Activated CD4-positive, alpha-beta T cell treated with anti-CD3 and anti-CD28 coated beads for 36 hours (primary cell): Measurements from ENCODE around the gene CCDC146. TPM values are rescaled to one million over a fixed set of nuclear protein-coding genes. Genes with fewer than 3 reads are reported as not detected.

Experiments
- ATAC-seq: fragments of 200-7000 bp; cut with Tn5 transposase; one replicate; pipeline ENCODE4 v1.10.0; 2021; ENCODE audit warnings: mild to moderate bottlenecking, moderate library complexity
- CTCF ChIA-PET: fragments of 350-600 bp; sonication (Branson Sonifier 250); formaldehyde crosslinking; loops from one replicate; lab custom pipeline; 2021; ENCODE audit warnings: antibody characterized with exemption; lab: Charles Lee
- POLR2A ChIA-PET: fragments of 350-600 bp; sonication (Branson Sonifier 250); formaldehyde crosslinking; loops from one replicate; lab custom pipeline; 2021; ENCODE audit warnings: antibody characterized with exemption, inconsistent platforms; lab: Charles Lee
- DNase-seq: peaks from one replicate; pipeline ENCODE4 v3.0.0-alpha.2; 2020
- H3K27ac Mint-ChIP-seq: one replicate; pipeline ENCODE4 v1.8.0; 2021; ENCODE audit warnings: mixed read lengths
- H3K27me3 Mint-ChIP-seq: one replicate; pipeline ENCODE4 v1.8.0; 2021; ENCODE audit warnings: mixed read lengths
- H3K36me3 Mint-ChIP-seq: one replicate; pipeline ENCODE4 v1.8.0; 2021; ENCODE audit warnings: low read depth, mixed read lengths
- H3K4me1 Mint-ChIP-seq: one replicate; pipeline ENCODE4 v1.8.0; 2021; ENCODE audit warnings: mixed read lengths
- H3K4me3 Mint-ChIP-seq: one replicate; pipeline ENCODE4 v1.8.0; 2021; ENCODE audit warnings: mild to moderate bottlenecking, moderate library complexity, mixed read lengths
- H3K9me3 Mint-ChIP-seq: one replicate; pipeline ENCODE4 v1.8.0; 2021; ENCODE audit warnings: low read depth, mixed read lengths
- intact Hi-C, 2 experiments: fragments of 100-400 bp; cut with DNase I in 1 of 2; cut with micrococcal nuclease in 1 of 2; formaldehyde crosslinking; loops; one replicate each; pipeline versions ENCODE4 v1.14.2 to v1.15.1; 2022 to 2024; cut with DNase I, micrococcal nuclease
- total RNA-seq, 2 experiments: library from RNA; stranded (reverse); gene quantifications; one replicate each; pipeline ENCODE4 v1.2.3, GENCODE V29; 2021

Gene CCDC146
- total RNA-seq, 2 experiments from 2014 or later: 1.2 to 1.7 TPM

GRCh38 chr7:77320714-77321113, 198.3 kb downstream of the CCDC146 start:
- ATAC-seq (no peak), DNase-seq (no peak)
- no peaks in the 10 kb centered on the region for H3K9me3 Mint-ChIP-seq
- H3K36me3 Mint-ChIP-seq: peaks cover 31% of the 10 kb centered on the region
- no peak overlapping the region for H3K4me3 Mint-ChIP-seq
- ChIA-PET CTCF (interaction anchor here (0.6 to 1.3 kb wide), 4 partner anchors 11 to 336 kb away, joined by 3 to 4 read pairs (median 4); no protein-coding TSS in a partner anchor), POLR2A (interaction anchor here (0.6 kb wide), 1 partner anchor 86 kb away, joined by 3 read pairs; no protein-coding TSS in a partner anchor)
- intact Hi-C loops: no loop called here
- H3K27me3 Mint-ChIP-seq: no peaks in the 10 kb centered on the region
- H3K4me1 Mint-ChIP-seq: peaks cover under 1% of the 10 kb centered on the region
- H3K27ac Mint-ChIP-seq: no peak overlapping the region

GRCh38 chr7:77321300-77321699, 198.9 kb downstream of the CCDC146 start:
- ChIA-PET CTCF (interaction anchor here (0.6 to 0.9 kb wide), 3 partner anchors 11 to 336 kb away, joined by 3 to 4 read pairs (median 4); no protein-coding TSS in a partner anchor), POLR2A (no interaction called here)
- H3K36me3 Mint-ChIP-seq: peaks cover 29% of the 10 kb centered on the region
- intact Hi-C loops: no loop called here
- ATAC-seq (no peak), DNase-seq (no peak)
- no peaks in the 10 kb centered on the region for H3K9me3 Mint-ChIP-seq
- H3K27ac Mint-ChIP-seq: no peak overlapping the region
- H3K27me3 Mint-ChIP-seq: no peaks in the 10 kb centered on the region
- peaks cover 6% of the 10 kb centered on the region for H3K4me1 Mint-ChIP-seq
- no peak overlapping the region for H3K4me3 Mint-ChIP-seq

DNA sequence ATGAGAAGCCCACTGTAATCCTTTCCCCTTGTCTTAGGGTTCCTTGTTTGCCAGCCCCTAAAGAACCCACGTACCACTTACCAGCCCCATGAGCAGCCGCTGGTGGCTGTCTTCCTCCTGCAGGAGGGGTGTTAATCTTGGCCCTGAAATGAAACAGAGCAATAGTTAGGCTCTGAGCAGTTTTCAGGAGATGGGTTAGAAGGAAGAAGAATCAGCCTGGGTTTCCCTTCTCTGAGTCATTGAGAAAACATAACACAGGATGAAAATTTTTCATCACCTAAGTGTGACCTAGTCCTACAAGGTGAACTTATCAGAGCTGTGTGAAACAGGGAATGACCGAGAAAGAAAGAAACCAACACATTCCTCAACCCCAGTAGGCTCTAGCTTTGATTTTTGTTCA, 203.7 kb downstream of the CCDC146 start:
- peaks cover 48% of the 10 kb centered on the region for H3K4me1 Mint-ChIP-seq
- H3K27me3 Mint-ChIP-seq: no peaks in the 10 kb centered on the region
- ChIA-PET POLR2A (no interaction called here), CTCF (no interaction called here)
- no peak overlapping the region for H3K27ac Mint-ChIP-seq
- DNase-seq: no peak
- no peaks in the 10 kb centered on the region for H3K9me3 Mint-ChIP-seq
- intact Hi-C loops: no loop called here
- no peak overlapping the region for H3K4me3 Mint-ChIP-seq
- no peaks in the 10 kb centered on the region for H3K36me3 Mint-ChIP-seq
- peak; percentile 28 for ATAC-seq

- no peak for ATAC-seq
- Mint-ChIP-seq H3K36me3 (no peaks in the 10 kb centered on the region), H3K4me3 (no peak overlapping the region), H3K4me1 (peaks cover 58% of the 10 kb centered on the region), H3K27ac (no peak overlapping the region), H3K9me3 (no peaks in the 10 kb centered on the region), H3K27me3 (no peaks in the 10 kb centered on the region)
- DNase-seq: no peak
- POLR2A ChIA-PET: interaction anchor here (1.2 kb wide), 1 partner anchor 61 kb away, joined by 3 read pairs; no protein-coding TSS in a partner anchor
- intact Hi-C loops: no loop called here
- CTCF ChIA-PET: interaction anchor here (1.0 to 1.9 kb wide), 2 partner anchors 80 to 84 kb away, joined by 3 to 7 read pairs; no protein-coding TSS in a partner anchor
These were observed 204.9 kb downstream of the CCDC146 start for GRCh38 chr7:77327067-77327931.

GRCh38 chr7:77327932-77328628, 205.7 kb downstream of the CCDC146 start:
- no peaks in the 10 kb centered on the region for H3K9me3 Mint-ChIP-seq
- H3K27ac Mint-ChIP-seq: peak overlapping the region; percentile 64
- H3K27me3 Mint-ChIP-seq: no peaks in the 10 kb centered on the region
- peaks cover 58% of the 10 kb centered on the region for H3K4me1 Mint-ChIP-seq
- ChIA-PET POLR2A (interaction anchor here (0.6 to 1.2 kb wide), 2 partner anchors 62 to 125 kb away, joined by 3 read pairs; no protein-coding TSS in a partner anchor), CTCF (interaction anchor here (0.9 to 1.9 kb wide), 5 partner anchors 10 to 89 kb away, joined by 3 to 7 read pairs (median 3); no protein-coding TSS in a partner anchor)
- DNase-seq: peak; percentile 40
- H3K4me3 Mint-ChIP-seq: no peak overlapping the region
- intact Hi-C loops: loop anchor here in 1 of 2 experiments (2.0 kb wide), 3 partner anchors 65 to 209 kb away; partner anchors contain the start of genes CCDC146 and PTPN12
- peak; percentile 23 for ATAC-seq
- H3K36me3 Mint-ChIP-seq: no peaks in the 10 kb centered on the region

- intact Hi-C loops: loop anchor here in 1 of 2 experiments (2.0 kb wide), 3 partner anchors 64 to 208 kb away; partner anchors contain the start of genes CCDC146 and PTPN12
- no peak for ATAC-seq
- no peak overlapping the region for H3K27ac Mint-ChIP-seq
- ChIA-PET CTCF (interaction anchor here (0.9 to 1.9 kb wide), 5 partner anchors 11 to 89 kb away, joined by 3 to 7 read pairs (median 3); no protein-coding TSS in a partner anchor), POLR2A (interaction anchor here (0.6 to 1.2 kb wide), 3 partner anchors 62 to 126 kb away, joined by 3 to 5 read pairs (median 3); no protein-coding TSS in a partner anchor)
- no peaks in the 10 kb centered on the region for H3K9me3 Mint-ChIP-seq
- no peak overlapping the region for H3K4me3 Mint-ChIP-seq
- no peak for DNase-seq
- no peaks in the 10 kb centered on the region for H3K36me3 Mint-ChIP-seq
- no peaks in the 10 kb centered on the region for H3K27me3 Mint-ChIP-seq
- peaks cover 58% of the 10 kb centered on the region for H3K4me1 Mint-ChIP-seq
These were observed 206.3 kb downstream of the CCDC146 start for GRCh38 chr7:77328669-77329068.

DNA sequence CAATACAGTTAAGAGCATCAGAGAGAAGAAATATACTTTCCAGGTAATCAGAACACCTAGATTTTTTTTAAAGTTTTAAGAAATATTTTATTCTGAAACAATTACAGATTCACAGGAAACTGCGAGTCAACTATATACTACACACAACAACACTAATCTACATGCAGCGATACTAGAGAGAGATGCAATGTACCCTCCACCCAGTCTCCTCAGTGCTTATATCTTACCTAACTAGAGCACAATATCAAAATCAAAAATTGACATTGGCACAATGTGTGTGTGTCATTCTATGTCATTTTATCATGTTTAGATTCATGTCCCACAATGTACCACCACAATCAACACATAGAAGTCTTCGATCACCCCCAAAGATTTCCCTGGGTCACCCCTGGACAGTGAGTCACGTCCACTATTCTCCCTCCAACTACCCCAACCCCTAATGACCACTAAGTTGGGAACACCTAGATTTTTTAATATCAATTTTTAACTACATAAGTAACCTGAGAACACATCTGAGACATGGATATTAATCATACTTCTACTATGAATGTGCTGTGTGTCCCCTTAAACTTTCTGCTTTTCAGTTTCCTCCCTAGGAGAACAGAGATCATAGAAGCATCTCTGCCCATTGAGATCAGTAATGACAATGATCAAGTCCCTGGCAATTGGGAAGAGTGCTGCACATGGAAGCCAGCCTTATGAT, 207.2 kb downstream of the CCDC146 start:
- H3K4me1 Mint-ChIP-seq: peaks cover 58% of the 10 kb centered on the region
- H3K27me3 Mint-ChIP-seq: no peaks in the 10 kb centered on the region
- peak overlapping the region; percentile 73 for H3K27ac Mint-ChIP-seq
- no peak overlapping the region for H3K4me3 Mint-ChIP-seq
- intact Hi-C loops: loop anchor here (1.0 to 5.0 kb wide), 8 partner anchors 23 to 207 kb away; partner anchors contain the start of genes CCDC146 (in 2 of the 2) and PTPN12 (in 1 of the 2)
- no peaks in the 10 kb centered on the region for H3K36me3 Mint-ChIP-seq
- no peak for DNase-seq
- no peaks in the 10 kb centered on the region for H3K9me3 Mint-ChIP-seq
- ATAC-seq: peak; percentile 68
- POLR2A ChIA-PET: interaction anchor here (0.6 kb wide), 1 partner anchor 63 kb away, joined by 5 read pairs; no protein-coding TSS in a partner anchor
- CTCF ChIA-PET: interaction anchor here (1.3 to 1.9 kb wide), 2 partner anchors 12 to 83 kb away, joined by 4 to 7 read pairs; no protein-coding TSS in a partner anchor

- ChIA-PET CTCF (no interaction called here), POLR2A (no interaction called here)
- DNase-seq (peak; percentile 25), ATAC-seq (peak; percentile 38)
- peaks cover 58% of the 10 kb centered on the region for H3K4me1 Mint-ChIP-seq
- H3K4me3 Mint-ChIP-seq: peak overlapping the region; percentile 11
- peak overlapping the region; percentile 73 for H3K27ac Mint-ChIP-seq
- H3K27me3 Mint-ChIP-seq: no peaks in the 10 kb centered on the region
- no peaks in the 10 kb centered on the region for H3K36me3 Mint-ChIP-seq
- intact Hi-C loops: loop anchor here (1.0 to 5.0 kb wide), 5 partner anchors 22 to 208 kb away; partner anchors contain the start of gene CCDC146 (in 1 of the 2)
- no peaks in the 10 kb centered on the region for H3K9me3 Mint-ChIP-seq
These were observed 207.9 kb downstream of the CCDC146 start for GRCh38 chr7:77330169-77330882.

GRCh38 chr7:77331938-77332695, 209.7 kb downstream of the CCDC146 start:
- Mint-ChIP-seq H3K36me3 (no peaks in the 10 kb centered on the region), H3K27ac (no peak overlapping the region), H3K4me1 (peaks cover 44% of the 10 kb centered on the region), H3K4me3 (no peak overlapping the region), H3K27me3 (no peaks in the 10 kb centered on the region), H3K9me3 (no peaks in the 10 kb centered on the region)
- POLR2A ChIA-PET: no interaction called here
- CTCF ChIA-PET: interaction anchor here (0.6 to 1.8 kb wide), 12 partner anchors 9 to 262 kb away, joined by 3 to 21 read pairs (median 4); partner anchors contain the start of genes CCDC146 and FGL2
- DNase-seq (peak; percentile 76), ATAC-seq (peak; percentile 56)
- intact Hi-C loops: loop anchor here in 1 of 2 experiments (2.0 to 5.0 kb wide), 2 partner anchors 21 to 85 kb away; no protein-coding TSS in a partner anchor
